ENCODE results near the gene PTPRE. TPM values are rescaled to one million over a fixed set of nuclear protein-coding genes. Genes with fewer than 3 reads are reported as not detected.

The PTPRE gene
- total and polyA plus RNA-seq, 8 donors: 1.0 to 7.1 (median 2.1) TPM

DNA sequence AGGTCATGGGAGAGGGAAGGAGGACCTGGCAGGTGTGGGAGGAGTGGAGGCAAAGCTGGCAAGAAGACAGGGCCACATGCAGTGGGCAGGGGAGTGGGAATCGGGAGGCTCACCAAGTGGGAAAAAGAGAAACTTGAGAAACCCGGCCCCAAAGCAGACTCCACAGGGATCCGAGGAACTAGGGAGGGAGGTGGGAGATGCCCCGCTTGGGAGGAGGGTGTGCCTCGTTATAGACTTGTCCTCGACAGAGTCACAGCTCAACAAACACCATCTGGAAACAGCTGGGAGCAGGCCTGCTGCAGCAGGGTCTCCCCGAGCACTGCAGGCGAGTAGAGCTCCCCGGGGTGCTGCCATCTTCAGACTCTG, 164.5 kb downstream of the PTPRE start:
- no peak for FAIRE-seq
- H3K36me3 ChIP-seq: no peaks in the 10 kb centered on the region
- no peak for DNase-seq
- intact Hi-C loops (cut with DNase I): loop anchor here in 1 of 3 donors (10.0 kb wide), 1 partner anchor 83 kb away; no protein-coding TSS in a partner anchor
- H3K27ac ChIP-seq: no peak overlapping the region
- H3K4me3 ChIP-seq: no peak overlapping the region
- H3K4me1 ChIP-seq: no peaks in the 10 kb centered on the region
- H3K27me3 ChIP-seq: no peaks in the 10 kb centered on the region
- no peak for ATAC-seq
- no peaks in the 10 kb centered on the region for H3K9me3 ChIP-seq
- TF ChIP-seq, protein P1, sequence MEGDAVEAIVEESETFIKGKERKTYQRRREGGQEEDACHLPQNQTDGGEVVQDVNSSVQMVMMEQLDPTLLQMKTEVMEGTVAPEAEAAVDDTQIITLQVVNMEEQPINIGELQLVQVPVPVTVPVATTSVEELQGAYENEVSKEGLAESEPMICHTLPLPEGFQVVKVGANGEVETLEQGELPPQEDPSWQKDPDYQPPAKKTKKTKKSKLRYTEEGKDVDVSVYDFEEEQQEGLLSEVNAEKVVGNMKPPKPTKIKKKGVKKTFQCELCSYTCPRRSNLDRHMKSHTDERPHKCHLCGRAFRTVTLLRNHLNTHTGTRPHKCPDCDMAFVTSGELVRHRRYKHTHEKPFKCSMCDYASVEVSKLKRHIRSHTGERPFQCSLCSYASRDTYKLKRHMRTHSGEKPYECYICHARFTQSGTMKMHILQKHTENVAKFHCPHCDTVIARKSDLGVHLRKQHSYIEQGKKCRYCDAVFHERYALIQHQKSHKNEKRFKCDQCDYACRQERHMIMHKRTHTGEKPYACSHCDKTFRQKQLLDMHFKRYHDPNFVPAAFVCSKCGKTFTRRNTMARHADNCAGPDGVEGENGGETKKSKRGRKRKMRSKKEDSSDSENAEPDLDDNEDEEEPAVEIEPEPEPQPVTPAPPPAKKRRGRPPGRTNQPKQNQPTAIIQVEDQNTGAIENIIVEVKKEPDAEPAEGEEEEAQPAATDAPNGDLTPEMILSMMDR (IDR thresholded peaks at IDR 0.05): no peak
- WGBS, 2 donors: 42 to 60% methylated on average over 9 of the region's 9 CpGs

DNA sequence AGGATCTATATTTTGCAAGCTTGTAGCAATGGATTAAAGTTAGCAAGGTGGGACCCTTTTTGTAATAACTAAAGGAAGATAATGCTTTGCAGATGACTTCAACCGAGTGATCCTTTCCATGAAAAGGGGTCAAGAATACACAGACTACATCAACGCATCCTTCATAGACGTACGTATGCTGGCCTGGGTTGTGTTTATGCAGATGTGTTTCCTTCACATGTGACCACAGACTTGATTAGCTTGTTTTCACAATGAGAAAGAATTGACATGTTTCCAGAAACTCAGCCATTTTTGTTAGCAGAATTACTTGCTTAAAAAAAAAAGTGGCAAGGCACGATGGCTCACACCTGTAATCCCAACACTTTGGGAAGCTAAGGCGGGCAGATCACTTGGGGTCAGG, 165.1 kb downstream of the PTPRE start:
- no peak for FAIRE-seq
- H3K36me3 ChIP-seq: no peaks in the 10 kb centered on the region

DNA sequence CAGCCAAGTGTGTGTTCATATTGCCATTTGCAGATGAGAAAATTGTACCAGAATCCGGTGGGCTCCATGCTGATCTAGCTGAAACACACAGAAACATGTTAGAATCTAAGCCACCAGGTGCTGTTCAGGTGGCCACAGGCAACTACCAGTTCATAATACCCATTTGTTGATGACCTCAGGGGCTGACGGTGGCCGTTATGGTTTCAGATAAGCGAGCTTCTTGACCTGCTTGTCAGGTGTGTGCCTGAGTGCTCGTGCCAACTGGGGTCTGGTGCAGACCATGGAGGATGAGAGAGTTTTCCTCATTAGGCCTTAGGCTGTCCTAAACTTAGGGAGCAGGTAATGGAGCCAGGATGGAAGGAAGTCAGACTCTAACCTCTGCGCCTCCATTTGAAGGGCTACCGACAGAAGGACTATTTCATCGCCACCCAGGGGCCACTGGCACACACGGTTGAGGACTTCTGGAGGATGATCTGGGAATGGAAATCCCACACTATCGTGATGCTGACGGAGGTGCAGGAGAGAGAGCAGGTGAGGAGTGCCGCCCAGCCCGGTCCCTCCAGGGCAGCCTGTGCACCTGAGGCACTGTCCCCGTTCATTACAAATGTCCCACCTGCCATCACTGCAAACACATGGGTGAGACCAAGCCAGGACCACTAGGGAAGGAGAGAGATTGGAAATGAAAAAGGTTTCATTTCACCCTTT, 166.2 kb downstream of the PTPRE start:
- ATAC-seq: no peak
- no peaks in the 10 kb centered on the region for H3K27me3 ChIP-seq
- H3K36me3 ChIP-seq: no peaks in the 10 kb centered on the region
- no peaks in the 10 kb centered on the region for H3K9me3 ChIP-seq
- intact Hi-C loops (cut with DNase I): loop anchor here in 1 of 3 donors (10.0 kb wide), 1 partner anchor 82 kb away; no protein-coding TSS in a partner anchor
- TF ChIP-seq, protein P1 (IDR thresholded peaks at IDR 0.05): no peak
- no peak overlapping the region for H3K4me3 ChIP-seq
- H3K4me1 ChIP-seq: no peaks in the 10 kb centered on the region
- 56 to 66% methylated on average over 14 of the region's 14 CpGs for WGBS, 2 donors
- no peak for DNase-seq
- H3K27ac ChIP-seq: no peak overlapping the region
- FAIRE-seq: no peak

More for the DNA sequence above, 165.1 kb downstream of the PTPRE start:
- intact Hi-C loops (cut with DNase I): loop anchor here in 1 of 3 donors (10.0 kb wide), 1 partner anchor 83 kb away; no protein-coding TSS in a partner anchor
- Histone ChIP-seq H3K4me1 (no peaks in the 10 kb centered on the region), H3K4me3 (no peak overlapping the region), H3K27ac (no peak overlapping the region), H3K27me3 (no peaks in the 10 kb centered on the region), H3K9me3 (no peaks in the 10 kb centered on the region)
- TF ChIP-seq, protein P1 (IDR thresholded peaks at IDR 0.05): no peak
- whole genome bisulfite sequencing, 2 donors: 44 to 49% methylated on average over 6 of the region's 6 CpGs
- DNase-seq (no peak), ATAC-seq (no peak)

DNA sequence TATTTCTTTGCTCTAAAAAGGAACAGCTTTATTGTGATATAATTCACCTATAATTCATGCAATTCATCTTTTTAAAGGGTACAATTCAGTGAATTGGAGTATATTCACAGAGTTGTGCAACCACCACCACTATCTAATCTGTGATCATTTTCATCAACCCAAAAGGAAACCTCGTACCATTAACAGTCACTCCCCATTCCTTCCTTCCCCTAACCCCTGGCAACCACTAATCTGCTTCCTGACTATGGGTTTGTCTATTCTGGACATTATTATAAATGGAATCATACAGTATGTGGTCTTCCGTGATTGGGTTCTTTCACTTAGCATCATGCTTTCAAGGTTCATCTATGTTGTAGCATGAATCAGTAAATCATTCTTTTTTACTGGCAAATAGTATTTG, 167.0 kb downstream of the PTPRE start:
- 56 to 74% methylated on average over 2 of the region's 2 CpGs for WGBS, 2 donors
- H3K27me3 ChIP-seq: no peaks in the 10 kb centered on the region
- no peak for DNase-seq
- ATAC-seq: no peak
- no peaks in the 10 kb centered on the region for H3K9me3 ChIP-seq
- H3K36me3 ChIP-seq: no peaks in the 10 kb centered on the region
- no peak overlapping the region for H3K4me3 ChIP-seq
- TF ChIP-seq, protein P1 (IDR thresholded peaks at IDR 0.05): no peak
- FAIRE-seq: no peak
- H3K27ac ChIP-seq: no peak overlapping the region
- H3K4me1 ChIP-seq: no peaks in the 10 kb centered on the region
- intact Hi-C loops (cut with DNase I): loop anchor here in 1 of 3 donors (10.0 kb wide), 1 partner anchor 81 kb away; no protein-coding TSS in a partner anchor

DNA sequence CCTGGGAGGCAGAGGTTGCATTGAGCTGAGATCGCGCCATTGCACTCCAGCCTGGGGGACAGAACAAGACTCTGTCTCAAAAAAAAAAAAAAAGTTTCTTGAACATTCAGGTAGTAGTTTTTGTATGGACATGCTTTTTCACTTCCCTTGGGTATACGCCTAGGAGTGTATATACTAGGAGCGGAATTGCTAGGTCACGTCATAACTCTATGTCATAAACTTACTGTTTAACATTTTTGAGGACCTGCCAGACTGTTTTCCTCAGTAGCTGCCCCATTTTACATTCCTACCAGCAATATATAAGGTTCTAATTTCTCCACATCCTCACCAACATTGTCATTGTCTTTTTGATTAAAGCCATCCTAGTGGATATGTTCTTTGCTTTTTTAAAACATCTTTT, 167.7 kb downstream of the PTPRE start:
- Histone ChIP-seq H3K9me3 (no peaks in the 10 kb centered on the region), H3K27me3 (no peaks in the 10 kb centered on the region), H3K27ac (no peak overlapping the region), H3K4me3 (no peak overlapping the region), H3K4me1 (no peaks in the 10 kb centered on the region), H3K36me3 (no peaks in the 10 kb centered on the region)
- 74 to 94% methylated on average over 5 of the region's 5 CpGs for WGBS, 2 donors
- FAIRE-seq (no peak), DNase-seq (no peak), ATAC-seq (no peak)
- intact Hi-C loops (cut with DNase I): loop anchor here in 1 of 3 donors (10.0 kb wide), 1 partner anchor 80 kb away; no protein-coding TSS in a partner anchor
- TF ChIP-seq, protein P1 (IDR thresholded peaks at IDR 0.05): no peak

Measured in pancreas (tissue), 10 donors.